GM21619 (cell line): Measurements from ENCODE around the gene NUP88.

ENCODE experiments used
- ATAC-seq: cut with Tn5 transposase; IDR thresholded peaks from one replicate; pipeline ENCODE4 v1.9.1; 2021; ENCODE audit not compliant: unreplicated experiment

The NUP88 gene

DNA sequence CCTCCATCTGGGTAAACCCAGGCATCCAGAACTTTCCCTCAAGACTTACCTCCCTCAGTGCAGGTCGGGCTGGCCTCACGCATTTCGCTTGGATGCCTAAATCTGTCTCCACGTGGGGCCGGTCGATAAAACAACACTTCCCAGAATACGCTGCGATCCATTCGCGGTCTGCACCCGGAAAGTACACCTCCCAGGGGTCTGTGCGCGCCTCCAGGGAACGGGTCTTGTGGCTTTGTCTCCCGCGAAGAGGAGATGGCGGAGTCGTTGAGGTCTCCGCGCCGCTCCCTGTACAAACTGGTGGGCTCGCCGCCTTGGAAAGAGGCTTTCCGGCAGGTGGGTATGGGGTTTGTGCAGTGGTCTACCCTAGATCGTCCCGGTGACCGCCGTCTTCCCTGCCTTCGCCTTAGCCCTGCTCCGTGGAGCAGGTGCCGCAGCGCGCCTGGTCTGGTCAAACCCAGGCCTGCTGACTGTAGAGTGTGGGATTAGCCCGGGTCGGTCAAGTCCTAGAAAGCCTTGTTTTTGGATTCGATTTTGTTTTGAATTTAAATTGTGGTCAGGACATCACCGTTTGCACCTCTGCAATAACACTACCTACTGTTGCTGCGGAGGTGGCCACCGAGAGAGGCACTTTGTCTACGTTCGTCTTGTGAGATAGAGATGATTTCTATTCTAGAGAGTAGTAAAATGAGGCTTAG, 644 bp upstream of the NUP88 start, which contains the start of gene RPAIN:
TSS of gene RPAIN (plus strand) at position 224 of the 695 bp plus-strand sequence. CDS start at position 253, 29 bp downstream.
- ATAC-seq = peak; percentile 50

DNA sequence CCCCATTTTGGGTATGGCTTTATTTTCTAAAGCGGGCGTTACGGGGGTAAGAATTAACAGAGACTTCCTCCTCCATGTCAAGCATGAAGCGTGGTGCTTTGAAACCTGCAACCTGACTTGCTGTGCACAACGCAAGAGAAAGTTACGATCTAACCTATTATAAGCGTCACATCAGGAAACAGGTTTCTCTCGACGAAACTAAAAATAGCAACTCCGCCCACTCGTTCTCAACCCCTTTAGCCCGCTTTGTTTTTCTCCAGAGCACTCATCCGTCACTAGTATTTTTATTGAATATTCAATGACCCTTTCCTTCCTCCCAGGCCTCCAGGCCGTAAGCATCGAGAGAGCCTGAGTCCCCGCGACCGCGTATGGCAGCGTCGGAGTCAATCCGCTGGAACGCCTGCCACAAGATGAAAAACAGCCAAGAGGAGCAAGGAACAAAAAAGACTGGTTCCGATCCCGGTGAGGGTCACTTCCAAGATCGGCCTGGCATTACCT, 555 bp downstream of the NUP88 start:
- ATAC-seq = peak; percentile 35

DNA sequence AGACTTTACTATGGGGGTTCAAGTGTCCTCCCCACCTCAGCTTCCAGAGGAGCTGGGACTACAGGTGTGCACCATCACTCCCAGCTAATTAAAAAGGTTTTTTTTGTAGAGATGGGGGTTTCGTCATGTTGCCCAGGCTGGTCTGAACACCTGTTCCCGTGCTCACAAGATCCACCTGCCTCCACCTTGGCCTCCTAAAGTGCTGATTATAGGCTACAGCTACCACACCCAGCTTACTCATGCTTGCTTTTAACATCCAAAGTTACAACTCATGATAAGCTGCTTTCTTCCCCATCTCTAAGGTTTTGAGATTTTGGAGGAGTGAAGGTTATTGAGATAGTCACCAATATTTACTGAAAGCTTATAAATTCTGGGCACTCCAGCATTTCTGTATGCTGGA, 2.6 kb downstream of the NUP88 start:
- no peak for ATAC-seq

DNA sequence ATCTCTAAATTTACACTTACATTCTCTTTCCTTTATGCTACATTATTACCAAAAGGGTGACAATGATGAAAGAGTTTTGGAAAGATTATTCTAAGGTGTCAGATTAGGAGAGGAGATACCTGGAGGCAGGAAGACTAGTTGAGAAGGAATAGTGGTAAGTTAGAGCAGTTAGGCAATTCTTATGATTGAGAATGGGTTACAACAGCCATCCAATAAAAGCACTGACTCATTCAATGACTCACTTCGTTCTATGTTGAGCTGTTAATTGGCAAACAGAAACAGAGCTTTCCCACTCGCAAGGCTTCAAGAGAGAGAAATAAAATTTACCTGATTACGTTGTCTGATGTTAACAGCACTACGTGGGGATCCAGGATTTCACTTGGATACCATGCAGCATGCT, 5.8 kb downstream of the NUP88 start:
- ATAC-seq = no peak

DNA sequence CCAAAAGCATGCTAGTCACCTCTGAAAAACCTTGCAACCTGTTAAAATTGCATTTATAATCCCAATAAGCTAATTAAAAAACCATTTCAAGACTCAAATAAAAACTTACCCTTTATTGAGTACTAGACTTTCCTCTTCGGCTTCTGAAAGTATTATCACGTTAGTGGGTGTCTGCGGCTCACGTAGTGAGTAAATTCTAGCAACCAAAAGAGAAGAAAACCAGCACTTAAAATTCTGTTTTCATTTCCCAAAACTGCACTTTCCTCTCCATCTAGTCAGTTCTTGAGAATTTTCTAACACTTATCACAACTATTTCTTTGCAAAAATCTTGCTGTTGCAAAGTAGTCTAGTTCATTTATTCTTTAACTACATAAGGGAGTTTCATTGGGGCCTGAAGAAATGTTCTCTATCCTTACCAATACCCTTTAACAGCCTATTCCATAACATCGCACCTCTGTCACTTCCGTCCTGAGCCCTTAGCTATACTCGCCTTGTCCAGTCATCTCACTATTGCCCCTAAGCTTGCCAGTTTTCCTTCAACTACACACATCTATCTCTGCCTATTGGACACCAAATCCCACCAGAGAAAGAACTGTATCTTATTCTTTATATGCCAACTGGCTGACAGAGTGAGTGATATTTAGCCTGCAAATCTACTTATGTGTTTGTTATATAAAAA, 8.7 kb downstream of the NUP88 start:
- ATAC-seq = no peak

DNA sequence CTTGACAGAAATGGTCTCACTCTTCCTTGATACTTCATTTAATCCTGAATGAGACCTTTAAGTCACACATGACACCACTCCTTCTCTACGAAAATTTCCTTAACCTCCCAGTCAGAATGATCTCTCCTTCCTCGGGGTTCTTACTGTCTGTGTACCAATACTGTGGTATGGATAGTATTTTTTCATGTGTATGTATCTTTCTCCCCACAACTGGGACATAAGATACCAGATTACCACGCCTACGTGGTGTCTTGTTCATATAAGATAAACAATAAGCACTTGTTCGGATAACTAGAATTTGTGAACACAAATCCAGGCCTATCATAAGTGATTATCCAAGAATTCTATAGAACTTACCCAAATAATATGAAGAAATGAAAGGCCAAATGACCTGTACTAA, 11.3 kb downstream of the NUP88 start:
- ATAC-seq = no peak

DNA sequence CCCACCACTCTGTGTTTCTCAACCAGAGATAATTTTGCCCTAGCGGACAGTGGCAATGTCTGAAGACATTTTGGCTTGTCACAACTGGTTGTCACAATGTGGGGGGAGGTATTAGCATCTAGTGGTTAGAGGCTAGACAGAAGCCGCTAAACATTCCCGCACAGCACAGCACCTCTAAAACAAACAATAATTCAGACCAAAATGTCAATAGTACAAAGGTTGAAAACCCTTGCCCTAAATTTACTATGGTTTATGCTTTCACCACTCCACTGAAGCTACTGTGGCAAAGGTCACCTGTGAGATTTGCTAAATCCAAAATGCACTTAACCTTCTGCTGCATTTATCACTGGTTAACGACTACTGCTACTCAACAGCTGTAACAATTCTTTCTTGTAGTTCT, 14.1 kb downstream of the NUP88 start:
- ATAC-seq = no peak

DNA sequence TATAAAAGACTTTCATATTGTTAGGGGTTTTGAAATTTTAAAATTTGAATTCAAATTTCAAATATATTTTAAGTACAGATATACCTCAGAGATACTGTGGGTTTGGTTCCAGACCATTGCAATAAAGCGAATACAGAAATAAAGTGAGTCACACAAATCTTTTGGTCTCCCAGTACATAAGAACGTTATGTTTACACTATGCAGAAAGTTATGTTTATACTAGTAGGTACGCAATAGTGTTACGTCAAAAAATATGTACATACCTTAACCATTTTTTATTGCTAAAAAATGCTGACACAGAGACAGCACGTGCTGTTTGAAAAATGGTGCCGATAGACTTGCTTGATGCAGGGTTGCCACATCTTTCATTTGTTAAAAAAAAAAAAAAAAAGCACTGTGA, 19.7 kb downstream of the NUP88 start:
- ATAC-seq = no peak

DNA sequence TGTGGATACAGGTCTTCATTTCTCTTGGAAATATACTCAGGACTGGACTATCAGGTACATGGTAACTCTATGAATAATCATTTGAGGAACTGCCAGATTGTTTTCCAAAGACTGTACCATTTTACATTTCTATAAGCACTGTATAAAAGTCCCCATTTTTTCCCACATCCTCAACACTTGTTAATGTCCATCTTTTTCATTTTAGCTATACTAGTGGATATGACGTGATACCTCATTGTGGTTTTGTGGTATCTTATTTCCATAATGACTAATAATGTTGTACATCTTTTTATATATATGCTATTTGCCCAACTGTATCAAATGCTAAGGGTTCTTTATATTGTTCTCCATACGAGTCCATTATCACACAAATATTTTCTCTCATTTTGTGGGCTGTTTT, 22.9 kb downstream of the NUP88 start:
- no peak for ATAC-seq

DNA sequence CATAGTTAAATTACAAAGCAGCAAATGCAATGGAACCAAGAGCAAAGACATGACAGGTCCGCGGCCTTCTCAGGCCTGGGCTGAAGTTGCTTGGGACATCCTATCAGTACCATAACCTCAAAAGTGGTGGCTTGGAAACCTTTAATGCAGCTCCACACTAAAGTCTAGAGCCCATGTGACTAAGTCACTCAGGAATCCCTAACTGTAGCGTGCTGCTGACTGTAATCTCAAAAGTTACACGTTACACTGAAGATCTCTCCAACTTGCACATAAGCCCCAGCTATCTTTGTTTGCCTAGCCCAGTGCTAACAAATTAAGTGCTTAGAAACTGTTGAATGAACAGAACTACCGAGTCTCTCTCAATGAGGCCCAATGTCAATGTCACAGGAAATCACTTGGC, 27.8 kb downstream of the NUP88 start:
- ATAC-seq = no peak

DNA sequence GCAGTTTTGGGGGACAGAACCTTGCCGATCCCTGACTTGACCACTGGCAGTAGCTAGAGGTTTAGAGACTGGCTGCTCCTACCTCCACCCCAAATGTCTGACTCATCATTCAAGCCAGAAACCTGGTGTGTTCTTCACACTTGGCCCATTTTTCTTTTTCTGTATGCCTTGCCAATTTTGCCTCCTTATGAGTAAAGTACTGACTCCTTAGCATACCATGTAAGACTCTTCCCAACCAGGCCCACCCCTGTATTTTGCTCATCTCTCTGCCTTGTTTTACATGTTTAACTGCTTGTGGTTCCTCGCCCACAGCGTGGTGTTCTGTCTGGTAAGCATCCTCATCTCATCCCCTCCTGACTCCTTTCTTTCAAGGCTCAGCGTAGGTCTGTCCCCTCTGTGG, 37.9 kb downstream of the NUP88 start:
- no peak for ATAC-seq

DNA sequence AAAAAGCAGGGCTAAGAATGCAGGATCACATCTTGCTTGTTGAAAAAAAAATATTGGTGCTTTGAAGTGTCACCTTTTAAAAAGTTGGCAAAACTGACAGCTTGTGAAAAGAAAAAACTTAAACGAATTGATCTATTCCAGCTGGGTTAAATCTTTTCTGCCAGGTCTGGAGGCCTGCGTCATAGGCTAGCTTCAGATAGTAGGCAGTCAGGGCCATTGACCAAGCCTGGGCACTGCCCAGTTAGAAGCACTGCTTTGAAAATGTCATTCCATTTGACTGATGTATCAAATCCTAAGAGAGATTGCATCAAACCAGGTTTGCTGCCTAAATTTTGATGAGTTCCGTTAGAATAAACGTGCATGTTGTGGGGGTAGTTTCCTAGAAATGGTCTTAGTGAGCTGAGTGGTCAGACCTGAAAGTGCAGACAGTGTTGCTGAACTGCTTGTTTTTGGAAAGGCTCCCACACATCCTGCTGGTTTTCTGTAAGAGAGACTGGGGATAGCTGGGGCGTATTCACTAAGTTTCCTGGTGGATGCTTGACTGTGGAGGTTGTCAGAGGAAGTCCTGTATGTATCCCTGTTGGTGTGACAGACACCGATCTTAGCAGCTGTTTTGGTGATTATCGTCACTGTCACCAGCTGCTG, 38.8 kb downstream of the NUP88 start:
- ATAC-seq = no peak

DNA sequence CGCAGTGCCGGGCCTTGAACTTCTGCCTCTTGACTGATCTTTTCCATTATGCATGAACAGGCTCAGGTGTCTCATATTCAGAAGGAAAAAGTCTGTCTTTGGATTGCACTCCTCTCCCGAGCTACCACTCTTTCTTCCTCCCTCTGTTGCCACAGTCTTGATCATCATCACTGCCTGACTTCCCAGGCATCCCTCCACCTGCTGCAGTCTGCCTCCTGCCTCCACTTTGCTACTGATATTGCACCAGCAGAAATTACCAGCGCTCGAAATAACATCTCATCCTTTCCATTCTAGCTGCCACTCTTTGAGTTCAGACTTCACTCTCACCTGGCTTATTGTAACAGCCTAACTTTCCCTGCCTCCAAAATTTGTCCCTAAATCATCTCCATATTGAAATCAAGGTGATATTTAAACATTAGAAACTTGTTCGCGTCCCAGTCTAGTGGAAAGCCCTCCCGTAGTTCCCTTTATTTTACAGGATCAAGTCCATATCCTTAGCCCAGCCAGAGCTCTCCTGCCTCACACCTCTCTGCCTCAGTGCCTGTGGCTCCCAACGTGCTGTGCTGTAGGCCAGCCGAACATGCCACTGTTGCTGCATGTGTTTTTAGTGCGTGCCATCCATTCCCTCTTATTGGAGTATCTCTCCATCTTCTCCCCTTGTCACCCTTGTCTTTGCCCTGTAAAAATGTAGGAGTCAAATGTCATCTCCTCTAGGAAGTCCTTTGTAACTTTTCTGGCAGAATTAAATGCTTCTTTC, 39.9 kb downstream of the NUP88 start:
- no peak for ATAC-seq

DNA sequence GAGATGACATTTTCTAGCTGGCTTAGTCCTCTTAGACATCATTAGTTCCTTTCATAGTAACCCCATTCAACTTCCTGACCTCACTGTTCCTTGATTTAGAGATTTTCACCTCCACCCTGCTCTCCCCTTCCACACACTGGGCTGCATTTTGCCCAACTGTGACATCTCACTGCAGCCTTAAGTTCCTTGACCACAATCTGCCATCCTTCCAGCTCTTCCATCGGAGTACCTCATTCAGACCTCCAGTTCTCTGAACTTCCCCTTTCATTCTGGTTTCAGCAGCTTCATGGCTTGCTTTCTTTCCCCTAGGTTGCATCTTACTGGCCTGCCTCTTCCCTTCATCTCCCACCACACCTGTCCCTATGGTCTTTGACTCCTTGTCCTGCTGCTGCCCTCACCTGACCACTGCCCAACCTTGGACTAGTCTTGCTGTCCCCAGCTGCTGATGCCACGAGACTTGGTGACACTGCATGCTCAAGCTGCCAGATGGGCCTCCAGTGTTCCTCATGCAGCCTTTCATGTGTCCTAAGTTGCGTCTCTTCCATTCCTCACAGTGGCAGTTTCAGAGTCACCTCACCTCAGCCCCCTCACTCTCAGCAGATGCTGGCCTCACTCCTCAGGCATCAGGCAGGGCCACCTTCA, 40.8 kb downstream of the NUP88 start:
- no peak for ATAC-seq

DNA sequence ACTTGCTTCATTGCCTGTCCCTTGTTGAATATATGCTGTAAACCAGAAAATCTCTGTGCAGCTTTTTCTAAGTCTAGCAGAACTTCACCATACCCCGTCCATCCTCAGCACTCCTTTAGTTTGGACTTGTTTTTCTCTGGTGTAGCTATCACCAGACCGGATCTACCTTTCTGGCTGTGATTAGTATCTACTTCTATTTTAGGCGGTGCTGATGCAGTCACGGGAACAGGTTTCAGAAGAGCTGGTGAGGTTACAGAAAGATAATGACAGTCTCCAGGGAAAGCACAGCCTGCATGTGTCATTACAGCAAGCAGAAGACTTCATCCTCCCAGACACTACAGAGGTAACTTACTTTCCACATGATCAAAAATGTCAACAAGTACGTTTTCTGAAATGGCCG, 46.4 kb downstream of the NUP88 start:
- ATAC-seq = no peak

DNA sequence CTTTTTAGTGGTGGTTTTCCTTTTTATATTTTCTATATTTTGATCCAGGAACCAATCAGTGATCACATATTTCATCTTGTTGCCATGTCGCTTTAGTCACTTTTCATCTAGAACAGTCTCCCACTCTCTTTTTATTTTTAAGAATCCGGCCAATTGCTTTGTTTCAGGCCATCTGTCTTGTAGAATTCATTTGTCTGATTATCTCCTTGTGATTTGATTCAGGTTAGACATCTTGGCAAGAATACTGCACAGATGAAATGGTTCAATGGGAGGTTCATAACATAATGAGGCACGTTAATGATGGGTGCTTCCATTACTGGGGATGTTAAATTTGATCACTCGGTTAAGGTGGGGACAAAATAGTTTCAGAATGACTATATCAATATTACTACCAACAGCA, 49.1 kb downstream of the NUP88 start:
- ATAC-seq = no peak

DNA sequence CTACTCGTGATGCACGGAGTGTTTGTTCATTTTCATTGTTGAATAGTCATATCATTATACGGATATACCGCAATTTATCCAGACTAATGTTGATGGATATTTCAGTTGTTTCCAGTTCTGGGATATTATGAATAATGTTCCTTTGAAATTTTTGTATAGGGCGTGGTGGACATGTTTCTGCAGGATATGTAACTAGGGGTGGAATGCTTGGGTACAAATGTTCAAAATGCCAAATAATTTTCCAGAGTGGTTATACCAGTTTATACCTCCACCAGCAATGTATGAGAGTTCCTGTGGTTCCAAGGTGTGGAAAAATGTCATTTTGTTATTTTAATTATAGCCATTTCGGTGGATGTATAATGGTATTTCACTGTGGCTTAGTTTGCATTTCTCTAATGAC, 53.6 kb downstream of the NUP88 start:
- no peak for ATAC-seq

DNA sequence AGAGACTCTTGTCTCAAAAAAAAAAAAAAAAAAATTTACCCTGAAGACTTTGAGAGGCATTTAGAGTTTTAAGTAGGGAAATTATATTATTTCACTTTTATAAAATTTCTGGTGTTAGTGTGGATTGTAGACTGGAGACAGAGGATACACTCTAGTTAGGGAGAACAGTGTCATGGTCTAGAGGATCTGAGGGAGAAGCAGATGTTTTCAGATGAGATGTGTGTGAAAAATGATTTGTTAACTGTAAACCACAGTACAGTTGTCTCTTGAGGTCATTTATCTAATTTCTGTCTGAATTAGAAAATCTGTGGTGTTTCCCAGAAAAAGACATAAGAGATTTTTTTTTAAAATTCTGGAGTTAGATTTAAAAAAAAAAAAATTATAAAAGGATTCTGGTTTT, 54.8 kb downstream of the NUP88 start:
- no peak for ATAC-seq

DNA sequence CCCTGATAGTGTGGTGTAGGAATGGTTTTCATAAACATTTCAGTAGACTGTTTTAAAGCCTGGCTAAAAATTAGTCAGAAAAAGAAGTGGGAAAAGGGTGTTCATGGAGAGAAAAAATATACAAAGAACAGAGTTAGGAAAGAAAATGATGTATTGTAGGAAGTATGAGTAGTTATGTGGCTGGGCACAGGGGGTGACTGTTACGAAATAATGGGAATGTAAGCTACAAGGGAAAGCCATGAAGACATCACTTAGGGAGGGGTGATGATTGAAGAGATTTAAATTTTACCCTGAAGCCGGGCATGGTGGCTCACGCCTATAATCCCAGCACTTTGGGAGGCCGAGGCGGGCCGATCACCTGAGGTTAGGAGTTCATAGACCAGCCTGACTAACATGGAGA, 55.3 kb downstream of the NUP88 start:
- ATAC-seq = no peak

DNA sequence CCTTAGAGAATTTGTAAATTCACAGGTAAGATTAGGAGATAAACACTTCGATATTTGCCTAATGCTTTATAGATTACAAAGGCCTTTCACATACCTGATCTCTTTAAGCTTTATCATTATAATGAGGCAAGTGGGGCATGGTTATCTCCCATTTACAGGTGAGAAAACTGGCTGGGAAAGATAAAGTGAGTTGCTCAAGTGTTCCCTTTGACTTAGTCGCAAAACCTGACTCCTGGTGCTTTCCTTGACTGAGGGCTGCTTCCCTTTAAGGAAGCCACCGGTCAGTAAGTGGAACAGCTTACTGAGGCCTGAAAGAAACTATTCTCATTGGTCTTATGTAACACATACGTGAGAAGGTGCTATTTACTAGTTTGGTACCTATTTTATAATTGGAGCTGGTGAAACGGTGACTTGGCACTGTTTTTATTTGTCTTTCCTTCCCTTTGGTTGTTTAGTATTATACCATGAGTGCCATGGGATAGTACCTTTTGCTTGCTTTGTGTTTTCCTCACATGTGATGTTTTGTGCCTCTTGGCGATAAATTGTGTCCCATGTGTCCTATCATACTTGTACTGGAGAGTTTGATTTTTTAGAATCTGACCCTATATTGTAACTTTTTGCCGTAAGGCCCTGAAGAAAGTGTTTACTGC, 57.2 kb downstream of the NUP88 start:
- no peak for ATAC-seq
